ENCODE measurements around the gene UBE3A. TPM values are rescaled to one million over a fixed set of nuclear protein-coding genes. Genes with fewer than 3 reads are reported as not detected.

Gene UBE3A
- total RNA-seq, 1 donor from 2014 or later: 72.5 TPM

GRCh38 chr15:25402342-25402741 is 36.5 kb downstream of the UBE3A start:
- no peak for DNase-seq

GRCh38 chr15:25401501-25401900 is 37.3 kb downstream of the UBE3A start:
- no peak for DNase-seq

GRCh38 chr15:25397100-25397499 is 41.7 kb downstream of the UBE3A start:
- peak; percentile 64 for DNase-seq

- DNase-seq: peak; percentile 60
Observed at GRCh38 chr15:25394898-25395297, 43.9 kb downstream of the UBE3A start.

GRCh38 chr15:25392806-25393205 is 46.0 kb downstream of the UBE3A start:
- DNase-seq: no peak

GRCh38 chr15:25391971-25392721 is 46.7 kb downstream of the UBE3A start:
- no peak for DNase-seq

GRCh38 chr15:25385986-25386385 is 52.8 kb downstream of the UBE3A start:
- no peak for DNase-seq

GRCh38 chr15:25381579-25381978 is 57.2 kb downstream of the UBE3A start:
- no peak for DNase-seq

- peak; percentile 5 for DNase-seq
Observed at GRCh38 chr15:25378501-25378901, 60.3 kb downstream of the UBE3A start.

- DNase-seq: peak; percentile 72
Observed at GRCh38 chr15:25375557-25375956, 63.3 kb downstream of the UBE3A start.

- no peak for DNase-seq
Observed at GRCh38 chr15:25374143-25374542, 64.7 kb downstream of the UBE3A start.

- peak; percentile 37 for DNase-seq
Observed at GRCh38 chr15:25372298-25372697, 66.5 kb downstream of the UBE3A start.

- DNase-seq: no peak
Observed at GRCh38 chr15:25368850-25369249, 70.0 kb downstream of the UBE3A start.

- DNase-seq: no peak
Observed at GRCh38 chr15:25366058-25366457, 72.8 kb downstream of the UBE3A start.

- DNase-seq: no peak
Observed at GRCh38 chr15:25362545-25362944, 76.3 kb downstream of the UBE3A start.

GRCh38 chr15:25347707-25348106 is 91.1 kb downstream of the UBE3A start:
- no peak for DNase-seq

- no peak for DNase-seq
Observed at GRCh38 chr15:25346371-25346770, 92.5 kb downstream of the UBE3A start.

GRCh38 chr15:25345943-25346342 is 92.9 kb downstream of the UBE3A start:
- peak; percentile 47 for DNase-seq

GRCh38 chr15:25342629-25343028 is 96.2 kb downstream of the UBE3A start:
- DNase-seq: no peak

- no peak for DNase-seq
Observed at GRCh38 chr15:25339431-25339830, 99.4 kb downstream of the UBE3A start.

- DNase-seq: no peak
Observed at GRCh38 chr15:25335279-25335678, 103.5 kb downstream of the UBE3A start.

- DNase-seq: no peak
Observed at GRCh38 chr15:25333049-25333448, 105.8 kb downstream of the UBE3A start.

GRCh38 chr15:25332306-25332705 is 106.5 kb downstream of the UBE3A start:
- no peak for DNase-seq

- DNase-seq: no peak
Observed at GRCh38 chr15:25331860-25332259, 107.0 kb downstream of the UBE3A start.

- no peak for DNase-seq
Observed at GRCh38 chr15:25331404-25331803, 107.4 kb downstream of the UBE3A start.

Measured in dermis blood vessel endothelial cell (primary cell).